GM12891 (cell line): ENCODE data around the gene PCDHGB1.
"Not testable (repeated sequence)": the region's sequence is repeated elsewhere in the genome, so short reads cannot be mapped to it uniquely, and the experiment has no call there.

Experiments used
- DNase-seq: peaks from one replicate; pipeline ENCODE4 v3.0.0; 2011; ENCODE audit warnings: low spot score; ENCODE audit not compliant: insufficient read length
- FAIRE-seq: peaks from 2 replicates; lab custom pipeline; 2011; peaks lifted over from hg19 to GRCh38; lab: Jason Lieb, UNC
- PAX5 ChIP-seq: IDR thresholded peaks from 2 replicates; pipeline ENCODE4 v1.6.1; 2011; ENCODE audit warnings: low read length, moderate library complexity, mild to moderate bottlenecking; ENCODE audit not compliant: insufficient read depth, severe bottlenecking
- POLR2A ChIP-seq: IDR thresholded peaks from 2 replicates; pipeline ENCODE4 v1.6.1; 2011; ENCODE audit warnings: low read depth, low read length, control low read depth
- POLR2AphosphoS5 ChIP-seq: IDR thresholded peaks from 2 replicates; pipeline ENCODE4 v1.6.1; 2011; ENCODE audit warnings: low read depth, low read length, control low read depth
- POU2F2 ChIP-seq: IDR thresholded peaks from 2 replicates; pipeline ENCODE4 v1.6.1; 2011; ENCODE audit warnings: low read depth, mild to moderate bottlenecking, control low read depth, low read length, moderate library complexity
- SPI1 ChIP-seq: IDR thresholded peaks from 2 replicates; pipeline ENCODE4 v1.6.1; 2011; ENCODE audit warnings: low read depth, low read length, control low read depth
- TAF1 ChIP-seq: IDR thresholded peaks from 2 replicates; pipeline ENCODE4 v1.6.1; 2011; ENCODE audit warnings: low read depth, low read length, control low read depth

The PCDHGB1 gene

DNA sequence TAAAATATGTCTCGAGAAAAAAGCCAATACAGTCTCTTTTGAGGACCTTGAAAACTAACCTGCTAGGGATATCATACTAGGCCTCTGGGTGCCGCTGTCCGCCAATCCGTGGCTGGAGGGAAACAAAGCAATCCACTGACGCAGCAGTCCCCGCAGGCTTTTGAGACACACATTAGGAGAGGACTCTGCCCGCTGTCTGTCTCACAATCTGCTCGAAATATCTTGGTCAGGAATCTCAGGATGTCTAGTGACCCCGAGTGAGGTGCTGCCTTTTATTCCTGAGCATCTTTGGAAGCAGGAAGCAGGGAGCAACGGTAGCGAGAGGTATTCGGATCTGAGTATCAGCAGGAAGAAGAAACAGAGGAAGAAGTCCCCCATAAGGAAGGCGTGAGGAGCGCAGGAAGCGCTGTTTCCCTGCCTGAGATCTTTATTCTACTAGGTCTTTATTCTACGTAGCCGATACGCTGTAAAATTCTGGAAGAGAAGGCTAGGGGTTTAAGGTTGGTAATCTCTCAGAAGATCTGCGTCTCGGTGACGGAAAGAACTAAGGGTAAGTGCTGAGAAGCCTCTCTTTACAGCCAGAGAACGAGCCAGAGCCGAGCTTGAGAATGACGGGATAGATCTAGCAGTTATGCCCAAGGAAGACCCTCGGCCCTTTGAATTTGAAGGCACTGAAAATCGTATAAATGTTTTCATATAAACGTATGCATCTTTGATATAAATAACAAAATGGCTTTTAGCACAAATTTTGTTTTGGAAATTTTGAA lies 23.6 kb upstream of the PCDHGB1 start:
- TF ChIP-seq POLR2AphosphoS5 (no peak), SPI1 (no peak), POLR2A (no peak), POU2F2 (no peak), TAF1 (no peak), PAX5 (no peak)
- FAIRE-seq (peak; percentile 76), DNase-seq (no peak)

DNA sequence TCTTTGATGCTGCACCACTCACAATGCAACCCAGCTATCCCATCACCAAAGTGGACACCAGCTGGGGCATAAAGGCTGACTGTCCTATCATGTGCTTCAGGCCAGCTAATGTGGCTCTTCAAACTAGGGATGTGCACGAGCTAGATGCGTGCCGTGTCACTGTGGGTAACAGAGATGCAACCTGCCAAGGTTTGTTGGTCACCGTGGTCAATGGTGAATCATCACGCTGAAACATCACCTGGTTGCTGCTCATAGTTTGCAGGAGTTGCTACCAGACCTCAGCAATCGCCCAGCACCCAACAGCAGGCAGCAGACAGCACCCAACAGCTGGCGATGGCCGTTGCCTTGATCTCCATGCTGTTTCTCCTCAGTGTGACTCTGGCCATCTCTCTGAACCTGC lies 21.7 kb upstream of the PCDHGB1 start:
- FAIRE-seq (no peak), DNase-seq (no peak)
- TF ChIP-seq TAF1 (no peak), POLR2A (no peak), PAX5 (no peak), SPI1 (no peak), POU2F2 (no peak), POLR2AphosphoS5 (no peak)

DNA sequence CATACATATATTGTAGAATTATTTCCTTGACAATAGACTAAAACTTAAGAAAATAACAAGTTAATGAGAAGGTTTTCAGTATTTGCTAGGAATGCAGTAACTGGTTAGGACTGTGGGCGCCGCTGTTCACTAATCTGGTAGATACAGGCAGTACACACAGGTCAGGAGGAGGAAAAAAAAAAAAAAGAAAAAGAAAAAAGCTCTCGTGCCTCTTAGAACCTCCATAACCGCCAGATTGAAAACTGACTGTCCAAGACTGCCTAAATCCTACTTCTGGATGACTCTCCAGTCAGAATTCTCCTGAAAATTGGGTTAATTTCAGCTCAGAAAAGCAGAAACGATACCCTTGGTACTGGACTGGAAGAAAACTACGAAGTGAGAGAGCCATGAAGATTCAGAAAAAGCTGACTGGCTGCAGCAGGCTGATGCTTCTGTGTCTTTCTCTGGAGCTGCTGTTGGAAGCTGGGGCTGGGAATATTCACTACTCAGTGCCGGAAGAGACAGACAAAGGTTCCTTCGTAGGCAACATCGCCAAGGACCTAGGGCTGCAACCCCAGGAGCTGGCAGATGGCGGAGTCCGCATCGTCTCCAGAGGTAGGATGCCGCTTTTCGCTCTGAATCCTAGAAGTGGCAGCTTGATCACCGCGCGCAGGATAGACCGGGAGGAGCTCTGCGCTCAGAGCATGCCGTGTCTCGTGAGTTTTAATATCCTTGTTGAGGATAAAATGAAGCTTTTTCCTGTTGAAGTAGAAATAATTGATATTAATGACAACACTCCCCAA lies 19.4 kb upstream of the PCDHGB1 start, which contains the start of gene PCDHGA1:
Gene PCDHGA1 (plus strand): TSS at position 216 of the 782 bp plus-strand sequence.
- TF ChIP-seq SPI1 (no peak), PAX5 (no peak), POLR2A (no peak), TAF1 (no peak), POU2F2 (no peak), POLR2AphosphoS5 (no peak)
- FAIRE-seq: no peak
- no peak for DNase-seq

DNA sequence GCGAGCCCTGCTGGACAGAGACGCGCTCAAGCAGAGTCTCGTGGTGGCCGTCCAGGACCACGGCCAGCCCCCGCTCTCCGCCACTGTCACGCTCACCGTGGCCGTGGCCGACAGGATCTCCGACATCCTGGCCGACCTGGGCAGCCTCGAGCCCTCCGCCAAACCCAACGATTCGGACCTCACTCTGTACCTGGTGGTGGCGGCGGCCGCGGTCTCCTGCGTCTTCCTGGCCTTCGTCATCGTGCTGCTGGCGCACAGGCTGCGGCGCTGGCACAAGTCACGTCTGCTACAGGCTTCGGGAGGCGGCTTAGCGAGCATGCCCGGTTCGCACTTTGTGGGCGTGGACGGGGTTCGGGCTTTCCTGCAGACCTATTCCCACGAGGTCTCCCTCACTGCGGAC lies 17.3 kb upstream of the PCDHGB1 start:
- not testable (repeated sequence) for FAIRE-seq

DNA sequence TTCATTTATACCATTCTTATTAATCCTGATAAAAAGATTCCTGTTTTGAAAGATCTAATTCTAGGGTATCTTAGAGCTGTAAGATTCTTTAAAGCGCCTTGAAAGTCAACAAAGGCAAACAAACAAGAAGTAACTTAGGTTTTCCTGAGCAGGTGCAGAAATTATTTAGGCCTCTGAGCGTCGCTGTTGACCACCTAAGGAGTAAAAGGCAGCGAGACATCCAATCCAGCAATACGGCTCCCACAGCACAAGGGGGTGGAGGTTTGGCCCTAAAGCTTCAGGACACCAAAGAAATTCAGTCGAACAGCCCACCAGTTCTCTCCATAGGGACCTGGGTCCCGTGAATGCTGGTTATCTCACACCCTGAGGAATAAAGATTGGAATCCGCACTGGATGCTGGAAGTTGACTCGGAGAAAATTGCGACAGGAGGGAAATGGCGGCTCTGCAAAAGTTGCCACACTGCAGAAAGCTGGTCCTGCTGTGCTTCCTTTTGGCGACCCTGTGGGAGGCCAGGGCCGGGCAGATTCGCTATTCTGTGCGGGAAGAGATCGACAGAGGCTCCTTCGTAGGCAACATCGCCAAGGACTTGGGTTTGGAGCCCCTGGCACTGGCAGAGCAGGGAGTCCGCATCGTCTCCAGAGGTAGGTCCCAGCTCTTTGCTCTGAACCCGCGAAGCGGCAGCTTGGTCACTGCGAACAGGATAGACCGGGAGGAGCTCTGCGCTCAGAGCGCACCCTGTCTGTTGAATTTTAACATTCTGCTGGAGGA lies 11.2 kb upstream of the PCDHGB1 start, which contains the start of gene PCDHGA2:
Gene PCDHGA2 (plus strand): TSS at position 223 of the 769 bp plus-strand sequence.
- FAIRE-seq (no peak), DNase-seq (no peak)
- no peak for TF ChIP-seq PAX5
- TF ChIP-seq TAF1: no peak
- TF ChIP-seq POLR2A: no peak
- TF ChIP-seq POLR2AphosphoS5: no peak

More for the DNA sequence above, 17.3 kb upstream of the PCDHGB1 start:
- not testable (repeated sequence) for DNase-seq

DNA sequence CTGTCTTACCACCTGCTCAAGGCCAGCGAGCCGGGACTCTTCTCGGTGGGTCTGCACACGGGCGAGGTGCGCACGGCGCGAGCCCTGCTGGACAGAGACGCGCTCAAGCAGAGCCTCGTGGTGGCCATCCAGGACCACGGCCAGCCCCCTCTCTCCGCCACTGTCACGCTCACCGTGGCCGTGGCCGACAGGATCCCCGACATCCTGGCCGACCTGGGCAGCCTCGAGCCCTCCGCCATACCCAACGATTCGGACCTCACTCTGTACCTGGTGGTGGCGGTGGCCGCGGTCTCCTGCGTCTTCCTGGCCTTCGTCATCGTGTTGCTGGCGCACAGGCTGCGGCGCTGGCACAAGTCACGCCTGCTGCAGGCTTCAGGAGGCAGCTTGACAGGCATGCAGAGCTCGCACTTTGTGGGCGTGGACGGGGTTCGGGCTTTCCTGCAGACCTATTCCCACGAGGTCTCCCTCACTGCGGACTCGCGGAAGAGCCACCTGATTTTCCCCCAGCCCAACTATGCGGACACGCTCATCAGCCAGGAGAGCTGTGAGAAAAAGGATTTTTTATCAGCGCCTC lies 9.0 kb upstream of the PCDHGB1 start:
- not testable (repeated sequence) for FAIRE-seq, DNase-seq

DNA sequence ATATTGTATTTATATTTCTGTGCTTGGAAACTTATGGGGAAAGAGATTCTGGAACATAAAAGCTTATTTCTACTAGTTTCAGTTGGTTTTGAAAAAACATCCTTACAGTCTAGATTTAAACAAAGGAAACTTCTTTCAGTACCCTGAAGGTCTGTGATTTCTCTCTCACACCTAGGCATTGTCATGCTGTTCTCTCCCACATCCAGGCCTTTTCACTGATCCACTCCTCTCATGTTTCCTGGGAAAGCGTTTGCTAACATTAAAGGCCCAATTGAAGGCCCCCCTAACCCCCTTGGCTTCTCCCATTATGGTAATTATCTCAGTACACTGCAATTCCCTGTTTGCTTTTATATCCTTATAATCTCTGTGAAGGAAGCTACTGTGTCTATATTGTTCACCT lies 7.1 kb upstream of the PCDHGB1 start:
- no peak for DNase-seq
- no peak for FAIRE-seq
- TF ChIP-seq POLR2A (no peak), TAF1 (no peak), PAX5 (no peak), SPI1 (no peak), POLR2AphosphoS5 (no peak), POU2F2 (no peak)

DNA sequence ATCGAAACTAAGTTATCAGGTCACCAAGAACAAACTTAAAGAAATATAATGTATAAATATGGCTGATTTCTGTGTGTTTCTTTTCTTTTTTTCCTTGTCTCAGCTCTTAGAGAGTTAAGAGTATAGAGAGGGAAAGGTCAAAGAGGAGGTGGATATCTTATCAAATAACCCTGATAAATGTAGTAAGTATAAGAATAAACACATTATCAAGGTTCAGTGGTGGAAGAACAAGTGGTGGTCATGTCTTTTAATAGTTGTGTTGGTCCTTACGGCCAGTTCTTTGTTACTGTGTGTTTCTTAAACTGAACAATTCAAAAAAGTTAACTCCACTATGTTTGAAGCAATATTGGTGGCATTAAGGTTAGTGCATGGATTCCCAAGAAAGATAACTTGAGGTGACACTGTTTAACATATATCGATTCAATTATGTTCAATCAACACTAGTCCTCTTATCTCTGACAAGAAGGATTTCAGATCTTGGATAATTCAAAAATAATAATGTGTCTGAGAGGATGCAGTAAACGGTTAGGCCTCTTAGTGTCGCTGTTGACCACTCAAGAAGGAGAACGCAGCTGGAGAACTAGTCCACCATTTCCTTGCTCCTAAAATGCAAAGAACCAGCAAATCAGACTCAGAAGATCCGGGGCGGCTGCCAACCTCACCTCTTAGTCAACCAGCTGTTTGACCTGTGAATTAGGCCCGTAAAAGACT lies 6.5 kb upstream of the PCDHGB1 start, which contains the start of gene PCDHGA3:
Gene PCDHGA3 (plus strand): TSS at position 588 of the 711 bp plus-strand sequence. CDS start 205 bp downstream, outside the sequence.
- no peak for TF ChIP-seq POLR2AphosphoS5
- no peak for TF ChIP-seq TAF1
- no peak for TF ChIP-seq SPI1
- TF ChIP-seq PAX5: no peak
- TF ChIP-seq POLR2A: no peak
- TF ChIP-seq POU2F2: no peak
- DNase-seq (no peak), FAIRE-seq (no peak)

DNA sequence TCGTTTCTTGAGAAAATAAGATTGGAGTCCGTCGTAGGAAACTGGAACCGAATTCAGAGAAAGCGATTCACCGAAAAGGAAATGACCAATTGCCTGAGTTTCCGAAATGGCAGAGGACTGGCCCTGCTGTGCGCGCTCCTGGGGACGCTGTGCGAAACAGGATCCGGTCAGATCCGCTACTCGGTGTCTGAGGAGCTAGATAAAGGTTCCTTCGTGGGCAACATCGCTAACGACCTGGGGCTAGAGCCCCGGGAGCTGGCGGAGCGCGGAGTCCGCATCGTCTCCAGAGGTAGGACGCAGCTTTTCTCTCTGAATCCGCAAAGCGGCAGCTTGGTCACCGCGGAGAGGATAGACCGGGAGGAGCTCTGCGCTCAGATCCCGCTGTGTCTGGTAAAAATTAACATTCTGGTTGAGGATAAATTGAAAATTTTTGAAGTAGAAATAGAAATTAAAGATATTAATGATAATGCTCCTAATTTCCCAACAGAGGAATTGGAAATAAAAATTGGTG lies 5.9 kb upstream of the PCDHGB1 start:
- FAIRE-seq: no peak
- no peak for DNase-seq
- TF ChIP-seq POLR2AphosphoS5 (no peak), PAX5 (no peak), TAF1 (no peak), POU2F2 (no peak), POLR2A (no peak), SPI1 (no peak)
